ENCODE data around the gene TNRC6B.

The TNRC6B gene

DNA sequence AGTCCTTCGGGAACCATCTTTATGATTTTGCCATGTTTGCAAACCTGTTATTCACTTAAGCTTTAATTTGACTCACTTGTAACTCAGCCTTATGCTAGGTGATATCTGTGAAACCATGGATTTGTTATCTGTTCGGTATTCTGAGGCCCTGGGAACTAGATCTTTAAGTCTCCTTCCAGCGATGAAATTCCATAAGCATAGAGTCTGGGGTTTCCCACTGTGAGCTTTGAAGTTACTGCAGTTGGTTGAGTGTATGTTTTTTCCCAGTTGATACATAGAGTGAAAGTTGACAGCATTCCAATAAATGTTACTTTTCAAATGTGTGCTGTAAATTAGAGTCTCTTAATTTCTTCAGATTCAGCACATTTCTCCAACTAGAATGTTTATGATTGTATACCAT, 66.9 kb downstream of the TNRC6B start:
- no peak for DNase-seq

DNA sequence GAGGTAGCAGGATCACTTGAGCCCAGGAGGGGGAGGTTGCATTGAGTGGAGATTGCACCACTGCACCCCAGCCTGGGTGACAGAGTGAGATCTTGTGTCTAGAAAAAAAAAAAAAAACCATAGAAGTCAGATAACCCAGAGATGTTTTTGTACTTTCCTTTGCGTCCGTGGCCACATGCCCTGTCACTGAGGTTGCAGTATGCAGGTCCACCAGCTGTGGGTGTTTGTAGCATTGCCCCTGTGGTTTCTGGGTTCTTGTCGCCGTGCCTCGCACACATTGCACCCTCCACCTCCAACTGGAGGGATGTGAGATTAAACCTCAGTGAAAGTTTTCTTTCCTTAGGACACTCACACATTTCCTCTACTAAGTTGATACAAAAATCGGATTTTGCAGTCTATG, 70.3 kb downstream of the TNRC6B start:
- DNase-seq: no peak

DNA sequence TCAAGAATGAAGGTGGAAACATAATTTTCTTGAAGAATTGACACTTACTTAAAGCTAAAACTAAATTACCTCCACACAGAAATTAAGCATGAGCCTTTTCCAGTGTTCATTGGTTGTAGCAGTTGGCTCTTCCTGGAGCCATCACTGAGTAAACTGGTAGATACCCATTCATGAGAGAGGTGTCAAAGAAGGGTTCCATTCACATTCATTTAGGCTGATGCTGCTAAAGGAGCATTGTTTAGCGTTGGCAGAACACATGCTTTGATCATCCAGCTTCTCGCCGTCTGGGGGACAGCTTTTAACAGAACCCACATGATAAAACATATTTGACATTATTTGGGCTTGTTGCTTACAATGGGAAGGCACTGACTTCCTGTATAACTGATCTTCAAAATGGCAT, 71.6 kb downstream of the TNRC6B start:
- no peak for DNase-seq

GRCh38 chr22:40250608-40251007, 72.9 kb downstream of the TNRC6B start:
- DNase-seq: no peak

- DNase-seq: no peak
Measured at GRCh38 chr22:40251106-40251505, 73.4 kb downstream of the TNRC6B start.

DNA sequence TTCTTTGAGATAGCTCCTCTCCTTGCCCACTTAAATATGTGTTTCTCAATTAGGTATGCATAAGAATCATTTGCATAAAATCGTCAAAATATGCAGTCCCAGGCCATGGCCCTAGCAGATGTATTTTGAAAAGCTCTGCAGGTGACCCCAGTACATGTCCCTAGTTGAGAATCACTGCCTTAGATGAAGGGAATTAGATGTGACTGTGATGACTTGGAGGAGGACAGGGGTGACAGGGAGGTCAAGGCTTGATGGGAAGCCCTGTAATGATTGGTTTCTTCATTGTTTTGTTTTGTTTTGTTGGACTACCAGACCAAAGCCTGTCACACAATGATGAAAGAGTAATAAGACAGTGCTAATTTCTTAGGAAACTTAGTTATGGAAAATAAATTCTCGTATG, 74.4 kb downstream of the TNRC6B start:
- DNase-seq: no peak

DNA sequence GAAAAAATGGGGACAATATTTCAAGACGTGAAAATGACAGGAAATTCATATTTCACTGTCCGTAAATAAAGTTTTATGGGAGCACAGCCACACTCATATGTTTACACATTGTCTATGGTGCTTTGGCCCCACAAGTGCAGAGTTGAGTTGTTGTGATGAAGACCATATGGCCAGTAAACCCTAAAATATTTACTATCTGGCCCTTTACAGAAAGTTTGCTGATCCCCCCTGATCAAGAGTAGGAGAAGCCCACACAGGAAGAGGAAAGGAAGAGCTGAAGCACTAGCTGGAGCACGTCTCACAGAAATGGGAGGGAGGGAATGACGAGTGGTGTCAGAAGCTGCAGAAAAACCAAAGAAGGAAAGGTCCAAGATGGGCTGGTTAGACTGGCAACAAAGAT, 78.8 kb downstream of the TNRC6B start:
- no peak for DNase-seq

- no peak for DNase-seq
Measured at GRCh38 chr22:40258017-40258416, 80.3 kb downstream of the TNRC6B start.

DNA sequence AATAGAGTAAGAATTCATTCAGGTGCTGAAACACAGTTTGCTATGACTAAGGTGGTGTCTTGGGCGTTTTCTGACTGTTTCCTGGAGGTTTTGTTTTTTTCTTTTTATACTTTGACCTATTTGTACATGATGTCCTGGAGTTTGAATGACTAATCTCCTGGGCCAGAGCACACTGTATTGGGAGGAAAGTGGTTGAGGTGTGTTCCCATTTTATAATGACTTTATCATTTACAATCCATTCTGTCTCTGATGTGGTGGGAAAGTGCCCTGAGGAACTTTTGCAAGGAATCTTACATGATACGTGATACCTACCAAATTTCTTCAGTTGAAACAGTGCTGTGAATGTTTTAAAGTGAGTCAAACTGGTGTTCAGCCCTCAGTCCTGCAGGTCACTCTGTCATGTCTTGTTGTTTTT, 80.8 kb downstream of the TNRC6B start:
- no peak for DNase-seq

- DNase-seq: no peak
Measured at GRCh38 chr22:40261783-40262182, 84.1 kb downstream of the TNRC6B start.

DNA sequence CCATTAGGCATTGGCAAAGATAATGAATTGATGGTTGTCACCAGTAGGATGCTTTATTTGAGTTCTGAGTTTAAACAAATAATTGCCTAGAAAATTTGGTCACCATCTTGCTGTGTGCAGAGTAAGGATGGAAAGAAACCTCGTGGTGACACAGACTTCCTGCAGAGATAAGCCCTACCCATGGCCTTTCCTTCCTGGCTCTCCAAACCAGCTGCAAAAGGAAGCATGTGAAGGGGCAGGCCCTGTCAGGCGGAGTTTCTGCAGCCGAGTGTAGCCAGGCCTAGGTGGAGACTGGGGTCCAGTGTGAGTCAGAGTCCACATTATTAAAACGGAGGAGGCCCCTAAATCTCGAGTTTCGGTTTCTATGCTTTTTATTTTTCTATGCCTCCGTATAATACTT, 85.5 kb downstream of the TNRC6B start:
- DNase-seq: no peak

- DNase-seq: no peak
Measured at GRCh38 chr22:40265783-40266182, 88.1 kb downstream of the TNRC6B start.

DNA sequence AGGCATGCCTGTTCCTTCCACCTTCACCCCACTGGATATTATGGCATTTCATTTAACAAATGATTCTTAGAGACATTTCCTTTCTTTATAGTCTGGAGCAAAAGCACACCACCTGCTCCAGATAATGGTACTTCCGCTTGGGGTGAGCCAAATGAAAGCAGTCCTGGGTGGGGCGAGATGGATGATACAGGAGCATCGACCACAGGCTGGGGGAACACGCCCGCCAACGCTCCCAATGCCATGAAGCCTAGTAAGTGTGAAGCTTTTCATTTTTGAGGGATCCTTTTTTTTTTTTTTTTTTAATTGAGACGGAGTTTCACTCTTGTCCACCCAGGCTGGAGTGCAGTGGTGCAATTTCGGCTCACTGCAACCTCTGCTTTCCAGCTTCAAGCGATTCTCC, 92.3 kb downstream of the TNRC6B start:
- DNase-seq: no peak

DNA sequence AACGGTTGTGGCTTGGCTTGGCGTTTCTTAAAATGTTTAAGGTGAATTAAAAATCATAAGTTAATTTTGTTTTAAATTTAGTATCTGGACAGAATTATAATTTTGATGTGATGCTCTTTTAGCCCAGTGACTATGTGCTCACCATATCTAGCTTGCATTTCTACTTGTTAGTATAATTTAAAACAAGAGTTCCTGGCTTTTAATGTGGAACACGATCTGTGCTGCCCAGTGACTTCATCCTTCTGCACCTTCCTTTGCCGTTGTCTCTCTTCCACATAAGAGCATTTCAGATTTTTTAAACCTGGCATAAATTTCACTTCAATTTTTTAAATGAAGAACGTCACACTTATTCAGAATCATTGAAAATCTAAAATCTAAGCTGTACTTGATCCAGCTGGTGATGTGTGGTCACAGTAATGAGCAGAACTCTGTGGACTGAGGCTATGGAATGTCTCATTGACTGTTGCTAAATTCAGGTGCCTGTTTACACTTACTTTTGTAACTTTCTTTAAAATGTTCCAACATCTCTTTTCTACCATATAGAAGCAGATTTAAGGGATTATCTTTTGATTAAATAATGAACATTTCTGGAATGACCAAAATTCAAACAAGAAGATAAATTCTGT, 93.1 kb downstream of the TNRC6B start:
- no peak for DNase-seq

GRCh38 chr22:40271440-40271839, 93.7 kb downstream of the TNRC6B start:
- no peak for DNase-seq

DNA sequence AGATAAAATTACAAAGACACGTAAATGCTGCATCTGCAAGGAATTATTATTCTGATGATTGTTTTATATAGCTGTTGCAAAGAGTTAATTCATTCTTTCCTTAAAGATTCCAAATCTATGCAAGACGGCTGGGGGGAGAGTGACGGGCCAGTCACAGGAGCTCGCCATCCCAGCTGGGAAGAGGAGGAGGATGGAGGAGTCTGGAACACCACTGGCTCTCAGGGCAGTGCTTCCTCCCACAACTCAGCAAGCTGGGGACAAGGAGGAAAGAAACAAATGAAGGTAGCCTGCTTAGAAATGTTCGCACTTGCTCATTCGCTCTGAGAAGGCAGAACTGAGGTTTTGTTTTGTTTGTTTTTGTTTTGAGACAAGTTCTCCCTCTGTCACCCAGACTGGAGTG, 95.6 kb downstream of the TNRC6B start:
- DNase-seq: no peak

DNA sequence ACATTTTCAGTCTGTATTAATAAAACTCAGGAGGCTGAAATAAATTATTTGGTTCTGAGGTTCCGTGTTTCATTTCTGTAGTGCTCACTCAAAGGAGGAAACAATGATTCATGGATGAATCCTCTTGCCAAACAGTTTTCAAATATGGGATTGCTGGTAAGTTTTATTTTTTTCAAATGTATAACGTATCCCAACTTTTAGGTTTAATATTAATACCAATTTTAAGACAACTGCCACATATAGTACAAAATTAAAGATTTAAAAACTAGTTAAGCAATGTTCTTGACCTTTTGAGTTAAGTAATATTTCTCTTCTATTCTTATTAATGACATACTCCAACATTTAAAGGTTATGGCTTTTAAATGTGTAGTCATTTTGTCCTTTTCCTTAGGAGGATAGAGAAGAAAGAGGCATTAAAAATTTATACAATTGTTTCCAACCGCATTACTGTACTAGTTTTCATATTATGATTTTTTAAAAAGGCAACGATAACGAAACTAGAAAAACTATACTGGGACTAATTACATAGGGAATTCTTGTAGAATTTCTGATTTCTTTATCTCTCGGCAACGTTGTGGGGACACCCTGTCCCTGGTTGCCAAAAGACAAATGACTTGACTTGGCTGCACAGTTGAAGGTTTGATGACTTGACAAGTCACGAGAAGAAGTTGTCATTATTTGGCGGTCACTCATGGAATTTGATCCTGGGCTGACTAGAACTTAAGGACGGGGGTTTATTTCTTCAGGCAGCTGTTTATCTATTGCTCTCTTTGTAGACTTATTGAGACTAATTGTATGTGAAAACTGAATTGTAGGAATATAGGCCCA, 99.5 kb downstream of the TNRC6B start:
- DNase-seq: no peak

GRCh38 chr22:40279017-40279416, 101.3 kb downstream of the TNRC6B start:
- no peak for DNase-seq

DNA sequence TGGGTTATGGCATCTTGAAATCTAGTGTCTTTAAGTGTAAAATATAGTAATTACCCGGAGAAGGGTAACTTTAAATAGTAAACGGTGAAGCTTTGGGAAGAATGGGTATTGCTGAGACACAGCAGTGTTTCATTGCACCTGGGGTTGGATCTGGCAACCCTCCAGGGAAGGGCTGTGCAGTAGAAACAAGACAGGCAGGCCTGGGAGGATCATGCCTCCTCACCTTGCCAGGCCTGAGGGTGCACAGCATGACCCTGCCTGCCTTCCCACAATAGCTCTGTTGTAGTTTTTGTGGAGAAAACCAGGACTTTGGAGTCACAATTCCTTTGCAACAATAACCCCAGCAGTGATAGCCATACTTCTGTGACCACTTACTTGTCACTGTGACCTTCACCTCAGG, 104.0 kb downstream of the TNRC6B start:
- DNase-seq: no peak

DNA sequence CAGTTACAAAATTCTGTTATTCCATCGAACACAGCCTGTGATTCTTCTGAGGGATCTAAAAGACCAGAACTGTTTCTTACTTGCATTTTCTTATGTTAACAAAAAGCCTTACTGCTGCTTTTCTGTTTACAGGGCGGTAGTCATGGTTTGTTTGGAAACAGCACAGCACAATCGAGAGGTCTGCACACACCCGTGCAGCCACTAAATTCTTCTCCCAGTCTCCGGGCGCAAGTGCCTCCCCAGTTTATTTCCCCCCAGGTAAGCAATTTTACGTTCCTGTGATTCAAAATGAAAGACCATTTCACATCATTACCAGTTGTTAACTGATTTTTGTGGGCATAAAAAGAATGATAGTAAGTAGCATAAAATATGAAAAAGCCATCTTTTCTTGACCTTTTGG, 107.8 kb downstream of the TNRC6B start:
- DNase-seq: no peak

- no peak for DNase-seq
Measured at GRCh38 chr22:40289991-40290459, 112.3 kb downstream of the TNRC6B start.

DNA sequence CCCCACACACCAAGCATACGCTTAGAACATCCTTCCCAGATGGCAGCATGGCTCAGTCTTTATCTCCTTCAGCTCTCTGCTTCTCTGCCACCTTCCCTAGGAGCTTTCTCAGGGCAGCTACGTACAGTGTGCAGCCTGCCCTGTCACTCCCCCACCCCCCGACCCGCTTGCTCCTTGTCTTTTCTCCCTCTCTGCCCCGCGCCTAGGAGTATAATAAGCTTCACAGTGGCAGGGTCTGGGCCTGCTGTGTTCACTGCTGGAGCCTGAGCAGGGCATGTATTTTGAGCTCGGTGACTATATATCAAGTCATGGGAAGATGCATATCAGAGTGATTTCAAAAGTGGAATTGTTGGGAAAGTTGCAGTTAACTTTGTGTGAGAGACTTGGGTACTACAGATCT, 112.8 kb downstream of the TNRC6B start:
- DNase-seq: no peak

- DNase-seq: no peak
Measured at GRCh38 chr22:40294696-40295095, 117.0 kb downstream of the TNRC6B start.

DNA sequence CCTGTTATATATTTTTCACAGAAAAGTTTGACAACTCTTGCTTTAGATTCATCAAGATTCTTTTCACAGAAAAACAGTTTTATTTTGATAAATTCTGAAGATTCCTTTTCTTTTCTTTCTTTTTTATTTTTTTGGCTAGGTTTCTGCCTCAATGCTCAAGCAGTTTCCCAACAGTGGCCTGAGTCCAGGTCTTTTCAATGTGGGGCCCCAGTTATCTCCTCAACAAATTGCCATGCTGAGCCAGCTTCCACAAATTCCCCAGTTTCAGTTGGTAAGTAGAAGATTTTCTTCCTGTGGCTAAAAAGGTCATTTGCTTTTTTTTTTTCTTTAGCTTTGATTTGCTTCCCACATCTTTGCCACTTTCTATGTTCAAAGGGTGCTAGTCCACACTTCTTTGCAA, 122.6 kb downstream of the TNRC6B start:
- DNase-seq: no peak

Data from 8988T (cell line).